HG02970 (cell line): ENCODE results near the gene SMC4.

Experiments
- ATAC-seq: cut with Tn5 transposase; IDR thresholded peaks from one replicate; pipeline ENCODE4 v1.9.1; 2021; ENCODE audit warnings: mild to moderate bottlenecking, moderate library complexity, moderate number of reproducible peaks; ENCODE audit not compliant: unreplicated experiment, low FRiP score

Gene SMC4

DNA sequence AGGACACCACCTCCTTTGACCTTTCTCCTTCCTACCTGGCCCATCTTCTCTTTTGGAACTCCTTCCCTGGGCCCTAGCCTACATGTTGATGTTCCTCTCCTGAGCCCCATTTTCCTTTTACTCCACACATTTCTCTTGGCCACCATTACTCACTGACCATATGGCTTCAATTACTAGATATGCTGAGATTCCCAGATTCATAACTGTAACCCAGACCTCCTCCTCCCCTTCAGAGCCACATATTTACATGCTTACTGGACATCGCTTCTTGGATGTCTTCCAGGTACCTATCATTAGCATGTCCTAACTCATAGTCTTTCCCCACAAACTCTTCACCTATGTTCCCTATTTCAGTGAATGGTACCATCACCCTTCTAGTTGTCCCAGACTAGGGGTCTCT, 74.5 kb downstream of the SMC4 start:
- ATAC-seq, result no peak

DNA sequence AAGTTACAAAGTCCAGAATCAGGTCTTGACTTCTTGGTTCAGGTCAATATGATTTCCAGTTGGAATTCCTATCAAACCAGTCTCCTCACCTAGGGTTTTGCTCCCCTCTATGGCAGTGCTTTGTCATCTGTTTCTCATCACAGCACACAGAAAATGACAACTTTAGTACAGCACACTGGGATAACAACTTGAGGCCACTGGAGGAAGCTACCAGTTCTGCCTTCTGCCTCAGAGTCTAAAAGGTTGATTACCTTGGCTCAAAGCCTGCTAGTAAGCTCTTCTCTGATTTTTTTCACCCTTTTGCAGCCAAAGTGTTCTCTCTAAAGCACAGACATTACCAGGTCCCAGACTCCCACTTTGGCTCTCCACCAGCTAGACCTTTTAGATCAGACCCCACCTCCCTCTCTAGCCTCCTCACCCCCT, 75.0 kb downstream of the SMC4 start:
- no peak for ATAC-seq

DNA sequence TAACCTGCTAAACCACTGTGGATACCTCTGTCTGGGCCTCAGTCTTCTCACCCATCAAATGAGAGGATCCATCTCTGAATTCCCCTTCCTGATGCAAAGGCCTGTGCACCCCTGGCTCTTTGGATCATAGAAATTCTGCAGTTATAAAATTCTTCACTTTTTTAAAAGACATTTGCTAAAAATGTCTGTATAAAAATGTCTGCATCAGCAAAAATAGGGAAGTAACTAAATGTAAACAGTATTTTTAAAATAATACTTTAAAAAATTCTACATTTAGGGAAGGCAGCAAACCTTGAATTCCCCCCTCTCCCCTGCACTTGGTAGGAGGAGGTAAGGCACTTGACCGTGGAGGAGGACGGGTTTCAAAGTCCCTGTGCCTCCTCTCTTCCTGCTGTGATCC, 75.7 kb downstream of the SMC4 start:
- no peak for ATAC-seq

DNA sequence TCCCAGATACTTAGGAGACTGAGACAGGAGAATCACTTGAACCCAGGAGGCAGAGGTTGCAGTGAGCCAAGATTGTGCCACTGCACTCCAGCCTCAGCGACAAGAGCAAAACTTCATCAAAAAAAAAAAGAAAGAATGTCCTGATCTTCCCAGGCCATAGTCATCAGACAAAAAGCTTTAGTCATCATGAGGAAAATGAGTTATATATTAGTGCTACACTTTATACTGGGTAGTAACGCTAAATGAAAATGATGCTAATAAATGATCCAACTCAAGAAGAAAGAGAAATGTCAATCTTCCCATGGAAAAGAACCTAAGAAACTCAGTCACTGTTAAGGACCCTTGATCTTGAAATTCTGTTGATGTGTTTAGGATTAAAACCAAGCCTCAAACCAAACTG, 76.4 kb downstream of the SMC4 start:
- no peak for ATAC-seq

DNA sequence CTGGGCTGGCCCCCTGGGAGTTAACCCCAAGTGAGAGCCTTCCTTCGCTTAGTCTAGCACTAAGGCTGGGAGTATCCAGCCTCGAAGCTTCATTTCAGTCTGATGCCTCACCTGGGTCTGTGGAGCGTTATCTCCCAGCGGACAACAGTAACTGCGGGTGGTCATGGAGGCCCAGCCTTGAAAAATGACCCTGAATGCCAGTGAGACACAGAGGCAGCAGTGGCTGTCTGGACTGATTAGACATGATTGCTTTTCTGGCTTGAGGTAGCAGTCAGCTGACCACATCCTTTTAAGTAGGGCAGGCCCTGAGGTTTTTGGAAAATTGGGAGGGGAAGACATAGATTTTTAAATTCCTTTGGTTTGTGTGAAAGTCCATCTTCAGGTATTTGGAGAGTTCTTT, 78.3 kb downstream of the SMC4 start:
- ATAC-seq, result no peak

DNA sequence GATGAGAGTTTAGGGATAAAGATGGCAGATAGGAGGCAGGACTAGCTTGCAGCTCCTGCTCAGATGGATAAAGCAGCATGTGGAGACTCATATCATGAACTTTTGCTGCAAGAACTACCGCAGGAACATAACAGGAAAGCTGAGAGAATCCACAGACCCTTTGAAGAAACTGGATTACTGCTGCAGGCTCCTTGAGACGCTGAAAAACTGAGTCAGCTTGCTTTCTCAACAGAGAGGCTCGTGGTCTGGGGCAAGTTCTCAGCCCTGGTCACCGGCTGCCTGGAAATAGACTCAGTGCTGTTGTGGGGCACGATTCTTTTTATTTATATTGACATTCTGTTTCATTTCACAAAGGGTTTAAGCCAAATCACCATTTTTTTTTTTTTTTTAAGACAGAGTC, 78.9 kb downstream of the SMC4 start:
- ATAC-seq, result no peak

DNA sequence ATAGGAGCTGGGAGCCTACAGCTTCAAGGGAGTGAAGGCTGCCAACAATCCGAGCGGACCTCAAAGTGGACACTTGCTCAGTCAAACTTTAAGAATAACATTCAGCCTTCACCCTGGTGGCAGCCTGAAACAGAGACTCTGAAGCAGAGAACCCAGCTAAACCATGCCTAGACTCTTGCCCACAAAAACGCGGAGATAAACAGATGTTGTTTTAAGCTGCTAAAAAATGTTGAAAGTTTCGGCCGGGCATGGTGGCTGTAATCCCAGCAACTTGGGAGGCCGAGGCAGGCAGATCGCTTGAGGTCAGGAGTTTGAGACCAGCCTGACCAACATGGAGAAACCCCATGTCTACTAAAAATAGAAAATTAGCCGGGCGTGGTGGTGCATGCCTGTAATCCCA, 79.9 kb downstream of the SMC4 start:
- no peak for ATAC-seq

DNA sequence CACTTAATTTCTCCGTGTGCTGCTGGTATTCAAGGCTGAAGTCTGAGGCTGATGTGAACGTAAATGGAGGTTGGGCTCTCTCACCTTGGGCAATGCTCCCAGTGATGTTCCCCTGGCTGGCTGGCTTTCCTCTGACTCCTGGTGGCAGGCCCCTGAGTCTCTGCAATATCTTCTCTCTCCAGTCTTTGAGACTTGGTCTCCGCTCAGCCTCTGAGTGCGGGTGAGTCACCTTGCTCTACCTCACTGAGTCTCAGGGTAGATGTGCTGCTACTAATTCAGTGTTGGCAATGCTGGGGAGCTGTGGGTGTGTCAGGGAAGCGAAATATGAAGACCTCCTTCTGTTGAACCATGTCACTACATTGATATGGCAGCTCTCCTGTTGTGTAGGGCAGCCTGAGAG, 81.5 kb downstream of the SMC4 start:
- ATAC-seq, result no peak

DNA sequence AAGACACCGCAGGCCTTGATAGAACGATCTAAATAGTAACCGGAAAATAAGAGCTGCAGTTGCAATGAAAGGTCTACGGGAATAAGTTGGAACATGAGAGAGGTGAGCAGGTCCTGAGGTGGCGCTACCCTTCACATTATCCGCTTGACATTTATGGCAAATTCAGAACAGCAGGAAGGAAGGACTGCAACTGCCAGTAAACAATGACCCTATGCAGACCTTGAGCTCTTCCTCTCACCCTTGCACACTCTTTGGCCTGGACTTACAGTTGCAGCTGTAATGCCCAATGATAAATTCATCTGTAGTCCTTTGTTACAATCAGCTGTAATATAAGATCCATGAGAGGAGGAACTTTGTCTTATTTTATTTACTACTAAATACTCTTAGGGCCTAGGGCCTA, 82.4 kb downstream of the SMC4 start:
- ATAC-seq, result no peak

DNA sequence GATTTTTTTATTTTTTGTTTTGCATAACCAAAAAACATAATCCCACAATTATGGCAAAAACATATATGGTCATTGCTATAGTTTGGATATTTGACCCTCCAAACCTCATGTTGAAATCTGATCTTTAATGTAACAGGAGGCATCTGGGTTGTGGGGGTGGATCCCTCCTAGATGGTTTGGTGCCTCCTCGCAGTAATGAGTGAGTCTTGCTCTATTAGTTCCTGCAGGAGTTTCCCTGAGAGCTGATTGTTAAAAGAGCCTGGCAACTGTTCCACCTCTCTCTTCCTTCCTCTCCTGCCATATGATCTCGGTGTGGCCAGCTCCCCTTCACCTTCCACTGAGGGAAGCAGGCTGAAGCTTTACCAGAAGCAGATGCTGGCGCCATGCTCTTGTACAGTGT, 83.3 kb downstream of the SMC4 start:
- no peak for ATAC-seq
